DMS 273 (cell line): Measurements from ENCODE around the gene FKBP4.

ENCODE experiments used
- DNase-seq: peaks from one replicate; lab custom pipeline; 2025; ENCODE audit not compliant: unreplicated experiment; lab: John Stamatoyannopoulos, UW

FKBP4 gene

DNA sequence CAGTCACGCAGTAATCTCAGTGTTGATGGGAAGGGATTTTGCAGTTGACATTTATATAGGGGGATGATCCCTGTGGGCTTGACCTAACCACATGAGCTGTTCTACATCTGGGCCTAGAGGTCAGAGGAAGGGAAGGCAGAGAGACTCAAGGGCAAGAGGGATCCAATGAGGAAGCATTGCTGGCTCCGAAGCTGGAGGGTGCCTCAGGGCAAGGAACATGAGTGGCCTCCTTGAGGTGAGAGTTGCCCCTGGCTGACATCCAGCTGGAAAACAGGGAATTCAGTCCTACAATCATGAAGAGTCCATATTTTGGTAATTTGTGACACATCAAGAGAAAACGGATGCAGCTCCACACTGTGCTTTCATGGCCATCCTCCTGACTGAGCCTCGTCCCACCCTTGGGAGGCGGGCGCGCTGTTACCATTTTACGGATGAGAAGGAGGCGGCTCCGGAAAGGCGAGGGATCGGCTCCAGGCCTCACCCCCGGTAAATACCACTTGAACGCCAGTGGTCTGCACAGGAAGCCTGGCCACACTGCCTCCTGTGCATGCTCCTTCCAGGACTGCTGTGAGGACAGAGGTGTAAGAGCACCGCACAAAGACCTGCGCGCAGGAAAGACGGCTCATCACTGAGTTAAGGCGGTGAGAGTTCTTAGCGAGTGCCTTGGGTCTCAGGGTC lies 18.5 kb upstream of the FKBP4 start:
- DNase-seq, result no peak

DNA sequence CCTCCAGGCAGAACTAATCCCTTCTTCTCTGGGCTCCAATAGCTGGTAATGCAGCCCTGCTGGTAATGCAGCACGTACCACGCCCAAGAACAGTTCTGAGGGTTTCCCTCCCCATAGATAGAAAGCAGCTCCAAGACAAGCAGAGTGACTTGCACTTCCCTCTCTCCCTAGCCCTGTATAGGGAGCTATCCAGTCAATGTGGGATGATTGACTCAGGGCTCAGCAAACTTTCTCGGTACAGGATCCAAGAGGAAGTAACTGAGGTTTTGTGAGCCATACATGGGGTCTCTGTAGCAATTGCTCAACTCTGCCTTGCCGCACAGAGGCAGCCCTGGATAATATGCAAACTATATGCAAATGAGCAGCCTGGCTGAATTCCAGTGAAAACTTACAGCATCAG lies 15.5 kb upstream of the FKBP4 start:
- DNase-seq, result no peak

DNA sequence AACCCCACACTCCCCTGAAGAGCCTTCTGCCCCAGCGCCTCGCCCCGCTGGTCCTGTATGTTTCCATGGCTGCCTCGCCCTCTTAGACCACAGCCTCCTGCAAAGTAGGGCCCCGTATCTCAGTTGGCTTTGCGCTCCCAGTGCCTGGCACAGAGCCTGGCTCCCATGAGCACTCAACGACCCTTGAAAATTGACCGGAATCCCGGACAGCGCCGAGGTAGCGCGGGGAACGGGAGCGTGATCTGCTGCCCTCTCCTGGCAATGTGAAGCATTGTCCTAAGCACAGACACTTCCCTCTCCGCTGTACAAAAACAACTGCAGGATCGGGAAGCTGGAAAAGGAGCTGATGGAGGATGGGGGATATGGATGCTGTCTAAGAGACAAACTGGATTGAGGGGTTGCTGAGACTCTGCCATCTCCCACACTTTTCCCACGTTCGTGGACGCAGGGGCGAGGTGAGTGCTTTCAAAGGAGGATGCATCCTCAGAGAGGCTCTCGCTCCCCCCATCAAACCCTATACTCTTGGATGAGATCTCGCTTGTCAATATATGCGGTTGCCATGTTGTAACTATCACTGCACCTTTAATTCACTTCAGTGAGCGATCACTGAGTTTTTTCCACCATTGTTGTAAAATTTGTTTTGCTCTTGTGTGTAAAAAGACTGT lies 10.7 kb upstream of the FKBP4 start:
- peak; percentile 74 for DNase-seq

DNA sequence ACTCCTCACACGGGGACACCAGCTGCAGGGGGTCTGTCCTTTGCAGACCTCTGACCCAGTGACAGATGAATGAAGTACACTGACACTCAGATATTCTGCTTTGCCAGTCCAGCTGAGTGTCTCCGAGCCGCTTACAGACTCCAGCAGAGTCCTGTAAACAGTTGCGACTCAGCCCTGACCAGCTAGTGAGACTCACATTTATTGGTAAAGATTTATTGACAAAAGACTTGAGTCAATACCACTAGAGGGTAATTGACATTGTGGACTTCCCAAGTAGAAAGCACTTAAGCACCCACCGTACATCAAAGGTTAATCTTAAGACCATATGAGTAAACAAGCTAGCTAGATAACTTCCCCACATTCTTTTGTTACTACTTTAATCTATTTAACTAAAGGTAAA lies 9.8 kb upstream of the FKBP4 start:
- DNase-seq, result no peak

DNA sequence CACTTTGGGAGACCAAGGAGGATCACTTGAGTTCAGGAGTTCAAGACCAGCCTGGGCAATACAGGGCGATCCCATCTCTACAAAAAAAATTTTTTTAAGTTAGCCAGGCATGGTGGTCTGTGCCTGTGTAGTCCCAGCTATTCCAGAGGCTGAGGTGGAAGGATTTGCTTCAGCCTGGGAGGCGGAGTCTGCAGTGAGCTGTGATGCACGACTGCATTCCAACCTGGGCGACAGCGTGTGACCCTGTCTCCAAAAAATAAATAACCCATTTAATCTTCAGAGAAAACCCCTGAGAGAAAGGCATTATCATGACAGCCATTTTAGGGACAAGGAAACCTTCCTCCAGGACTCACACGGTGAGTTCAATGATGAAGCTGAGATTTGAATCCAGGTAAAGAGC lies 3.7 kb upstream of the FKBP4 start:
- DNase-seq, result no peak

DNA sequence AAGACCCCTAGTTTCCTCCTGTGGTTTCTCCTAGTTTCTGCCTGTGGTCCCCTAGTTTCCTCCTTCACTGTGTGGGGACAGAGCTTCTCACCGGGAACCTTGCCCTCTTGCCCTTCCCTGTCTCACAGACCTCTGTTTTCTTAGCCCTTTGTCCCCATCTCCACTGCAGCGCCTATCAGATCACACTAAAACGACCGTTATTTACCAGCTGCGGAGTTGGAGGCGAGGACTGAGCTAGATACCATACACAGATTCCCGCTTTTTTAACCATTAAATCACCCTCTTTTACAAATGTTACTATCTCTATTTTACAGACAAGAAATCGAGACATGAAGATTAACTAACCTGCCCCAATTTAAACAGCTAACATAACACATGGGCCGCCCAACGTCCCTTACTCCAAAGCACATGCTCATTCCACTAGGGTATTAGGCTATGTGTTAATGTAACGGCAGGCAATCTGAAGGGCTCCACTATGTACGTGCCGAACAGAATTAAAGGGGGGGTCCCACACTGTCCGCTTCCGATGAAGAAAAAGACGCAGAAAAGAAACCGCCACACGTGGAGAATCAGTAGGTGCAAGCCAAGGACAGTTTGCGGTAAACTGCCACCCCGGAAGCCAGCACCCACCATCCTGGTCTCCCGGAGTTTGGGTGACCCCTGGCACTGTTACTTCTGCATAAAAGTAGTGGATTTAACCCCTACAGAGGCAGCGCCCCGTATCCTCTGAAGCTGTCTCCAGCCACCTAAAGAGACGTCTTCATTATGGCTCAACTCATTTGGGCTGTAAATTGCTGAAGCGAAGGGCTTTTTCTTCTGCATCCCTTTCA lies 1.9 kb upstream of the FKBP4 start:
- no peak for DNase-seq

DNA sequence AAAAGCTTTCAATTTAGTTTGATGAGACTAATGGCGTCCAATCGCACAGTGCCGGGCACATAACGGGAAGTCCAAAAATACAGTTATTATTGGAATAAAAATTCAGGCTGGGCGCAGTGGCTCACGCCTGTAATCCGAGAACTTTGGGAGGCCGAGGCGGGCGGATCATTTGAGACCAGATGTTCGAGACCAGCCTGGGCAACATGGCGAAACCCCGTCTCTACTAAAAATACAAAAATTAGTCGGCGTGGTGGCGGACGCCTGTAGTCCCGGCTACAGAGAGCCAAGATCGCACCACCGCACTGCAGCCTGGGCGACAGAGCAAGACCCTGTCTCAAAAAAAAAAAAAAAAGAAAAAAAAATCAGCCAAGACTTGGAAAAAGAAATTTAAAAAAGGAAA lies 1.2 kb upstream of the FKBP4 start:
- DNase-seq, result no peak

DNA sequence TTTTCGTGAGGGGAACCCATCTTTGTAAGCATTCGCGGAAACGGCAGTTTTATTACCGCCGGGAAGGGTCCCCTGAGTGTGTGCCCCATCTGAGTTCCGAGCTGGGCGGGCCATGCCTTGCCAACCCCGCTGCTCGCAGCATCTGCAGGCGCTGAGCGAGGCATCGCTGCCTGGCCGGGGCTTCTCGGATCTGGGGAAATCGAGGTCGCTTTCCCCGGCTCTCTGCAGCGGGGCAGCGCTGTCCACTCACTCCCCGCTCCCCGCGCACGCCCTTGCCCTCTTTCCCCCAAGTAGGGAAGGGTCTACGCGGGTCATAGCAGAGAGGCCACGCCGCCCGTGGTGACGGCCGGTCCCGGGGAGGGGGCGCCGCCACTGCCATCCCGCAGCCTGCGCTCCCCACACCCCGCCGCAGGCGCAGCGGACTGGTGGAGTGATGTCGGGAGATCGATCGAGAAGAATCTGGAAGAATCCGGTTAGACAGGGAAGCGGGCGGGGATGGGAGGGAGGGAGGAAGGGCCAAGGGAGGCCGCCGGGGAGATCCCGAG lies 507 bp upstream of the FKBP4 start:
- DNase-seq, result peak; percentile 42

DNA sequence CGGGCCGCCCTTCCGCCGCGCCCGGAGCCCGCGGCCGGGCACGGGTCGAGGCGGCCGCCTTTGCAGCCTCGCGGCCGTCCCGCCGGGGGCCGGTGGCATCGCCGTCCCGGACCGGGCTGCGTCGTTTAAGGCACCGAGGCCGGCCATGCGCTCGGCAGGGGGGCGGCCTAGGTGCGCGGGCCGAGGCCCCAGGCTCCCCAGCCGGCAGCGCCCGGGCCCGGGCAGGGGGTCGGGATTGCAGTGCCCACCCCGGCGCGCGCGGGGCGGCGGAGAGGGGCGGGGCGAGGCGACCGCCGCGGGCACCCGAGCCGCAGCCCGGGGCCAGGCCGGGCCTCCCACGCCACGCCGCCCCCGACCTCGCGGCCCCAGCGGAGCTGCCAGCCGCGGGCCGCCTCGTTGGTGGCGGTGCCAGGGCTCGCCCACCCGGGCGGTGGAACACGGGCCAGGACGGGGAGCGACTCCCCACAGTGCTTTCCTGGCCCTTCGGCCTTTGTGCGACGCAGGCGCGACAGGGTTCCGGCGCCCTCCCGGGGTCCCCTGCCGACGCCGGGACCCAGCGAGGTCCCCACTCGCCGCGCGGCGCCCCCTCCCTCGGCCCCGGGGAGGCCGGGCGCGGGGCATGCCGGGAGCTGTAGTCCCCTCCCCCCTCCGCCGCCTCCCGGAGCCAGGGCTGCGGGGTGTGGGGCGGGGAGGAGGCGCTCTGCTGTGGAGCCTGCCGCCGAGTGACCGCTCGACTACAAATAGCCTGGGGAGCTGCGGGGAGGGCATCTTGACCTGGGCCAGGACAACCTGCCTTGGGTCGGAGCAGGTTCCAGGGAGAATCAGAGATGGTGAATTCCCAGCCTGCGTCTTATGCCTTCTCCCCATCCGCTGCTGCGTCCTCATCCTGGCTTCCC lies 769 bp downstream of the FKBP4 start:
- peak; percentile 74 for DNase-seq

DNA sequence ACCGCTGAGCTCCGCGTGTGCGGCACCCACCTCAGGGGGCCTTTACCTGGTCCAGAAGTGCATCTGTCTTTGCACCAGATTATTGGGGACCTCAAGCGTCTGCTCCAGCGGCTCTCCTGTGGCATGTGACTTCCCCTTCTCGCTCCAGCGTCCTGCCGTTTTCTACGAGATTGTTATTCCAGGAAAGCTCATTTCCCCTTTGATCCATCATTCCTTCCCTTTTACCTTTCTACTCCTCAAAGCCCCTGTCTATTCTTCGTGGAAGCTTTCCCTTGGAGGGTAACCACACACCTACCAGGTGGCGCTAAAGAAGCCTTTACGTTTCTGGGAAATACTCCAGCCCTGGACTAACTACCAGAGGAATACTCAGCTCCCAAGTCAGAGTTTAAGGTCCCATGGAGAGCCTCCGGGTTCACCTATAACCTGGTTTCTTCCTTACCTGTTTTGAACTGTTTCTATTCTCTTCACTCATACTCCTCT lies 1.5 kb downstream of the FKBP4 start:
- peak; percentile 36 for DNase-seq

DNA sequence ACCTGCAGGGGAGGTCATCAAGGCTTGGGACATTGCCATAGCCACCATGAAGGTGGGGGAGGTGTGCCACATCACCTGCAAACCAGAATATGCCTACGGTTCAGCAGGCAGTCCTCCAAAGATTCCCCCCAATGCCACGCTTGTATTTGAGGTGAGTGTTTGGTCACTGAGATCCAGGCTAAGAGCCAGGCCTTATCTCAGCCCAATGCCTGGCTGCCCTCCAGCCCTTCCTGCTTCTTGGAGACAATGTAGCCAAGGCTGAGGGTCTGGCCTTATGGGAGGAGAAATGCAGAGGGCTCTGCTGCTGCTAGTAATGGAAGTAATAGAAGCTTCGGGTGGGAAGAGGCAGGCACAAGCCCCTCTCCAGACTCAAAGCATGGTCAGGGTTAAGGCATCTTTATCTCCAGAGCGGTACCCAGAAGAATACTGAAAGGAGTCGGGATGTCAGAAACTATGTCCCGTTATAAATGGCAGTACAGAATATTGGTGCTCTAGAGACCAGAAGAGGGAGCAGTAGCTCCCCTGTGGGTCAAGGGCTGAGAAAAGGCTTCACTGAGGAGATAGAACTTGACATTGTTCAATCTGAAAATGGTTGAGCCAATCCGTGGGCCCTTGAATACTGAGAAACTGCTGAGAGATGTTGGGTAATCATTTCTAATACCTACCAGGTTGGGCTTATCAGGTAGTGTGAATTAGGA lies 3.1 kb downstream of the FKBP4 start:
- no peak for DNase-seq

DNA sequence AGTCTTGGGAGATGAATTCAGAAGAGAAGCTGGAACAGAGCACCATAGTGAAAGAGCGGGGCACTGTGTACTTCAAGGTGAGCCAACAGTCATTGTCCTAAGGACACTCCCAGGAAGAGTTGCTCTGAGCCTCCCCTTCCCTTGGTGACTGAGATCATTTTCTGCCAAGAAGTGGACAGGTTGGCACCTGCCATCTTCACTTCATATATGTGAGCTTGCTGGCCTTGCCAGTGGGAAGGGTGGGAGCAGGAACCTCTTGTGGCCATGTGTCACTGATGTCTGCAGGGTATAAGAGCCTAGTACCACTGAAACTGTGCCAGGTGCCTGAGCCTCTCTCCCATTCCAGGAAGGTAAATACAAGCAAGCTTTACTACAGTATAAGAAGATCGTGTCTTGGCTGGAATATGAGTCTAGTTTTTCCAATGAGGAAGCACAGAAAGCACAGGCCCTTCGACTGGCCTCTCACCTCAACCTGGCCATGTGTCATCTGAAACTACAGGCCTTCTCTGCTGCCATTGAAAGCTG lies 5.3 kb downstream of the FKBP4 start:
- DNase-seq, result no peak

DNA sequence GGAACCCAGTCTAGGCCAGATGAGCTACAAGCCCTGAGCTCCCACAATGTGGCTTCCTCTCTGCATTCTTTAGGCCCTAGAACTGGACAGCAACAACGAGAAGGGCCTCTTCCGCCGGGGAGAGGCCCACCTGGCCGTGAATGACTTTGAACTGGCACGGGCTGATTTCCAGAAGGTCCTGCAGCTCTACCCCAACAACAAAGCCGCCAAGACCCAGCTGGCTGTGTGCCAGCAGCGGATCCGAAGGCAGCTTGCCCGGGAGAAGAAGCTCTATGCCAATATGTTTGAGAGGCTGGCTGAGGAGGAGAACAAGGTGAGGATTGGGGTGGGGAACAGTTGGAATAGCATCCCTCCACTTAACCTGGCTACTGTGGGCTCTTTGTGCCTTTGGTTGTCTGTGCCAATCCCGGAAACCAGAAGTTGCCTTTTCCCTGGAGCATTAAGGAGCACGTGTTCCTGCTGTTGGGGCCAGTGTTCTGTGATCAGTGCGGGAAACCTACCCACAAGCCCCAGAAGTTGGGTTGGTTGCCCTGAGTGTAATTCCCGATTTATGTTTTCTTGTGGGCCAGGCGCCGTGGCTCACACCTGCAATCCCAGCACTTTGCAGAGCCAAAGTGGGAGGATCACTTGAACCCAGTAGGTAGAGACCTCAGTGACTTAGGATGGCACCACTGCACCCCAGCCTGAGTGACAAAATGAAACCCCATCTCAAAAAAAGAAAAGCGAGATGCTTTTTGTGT lies 6.4 kb downstream of the FKBP4 start:
- DNase-seq, result peak; percentile 37

DNA sequence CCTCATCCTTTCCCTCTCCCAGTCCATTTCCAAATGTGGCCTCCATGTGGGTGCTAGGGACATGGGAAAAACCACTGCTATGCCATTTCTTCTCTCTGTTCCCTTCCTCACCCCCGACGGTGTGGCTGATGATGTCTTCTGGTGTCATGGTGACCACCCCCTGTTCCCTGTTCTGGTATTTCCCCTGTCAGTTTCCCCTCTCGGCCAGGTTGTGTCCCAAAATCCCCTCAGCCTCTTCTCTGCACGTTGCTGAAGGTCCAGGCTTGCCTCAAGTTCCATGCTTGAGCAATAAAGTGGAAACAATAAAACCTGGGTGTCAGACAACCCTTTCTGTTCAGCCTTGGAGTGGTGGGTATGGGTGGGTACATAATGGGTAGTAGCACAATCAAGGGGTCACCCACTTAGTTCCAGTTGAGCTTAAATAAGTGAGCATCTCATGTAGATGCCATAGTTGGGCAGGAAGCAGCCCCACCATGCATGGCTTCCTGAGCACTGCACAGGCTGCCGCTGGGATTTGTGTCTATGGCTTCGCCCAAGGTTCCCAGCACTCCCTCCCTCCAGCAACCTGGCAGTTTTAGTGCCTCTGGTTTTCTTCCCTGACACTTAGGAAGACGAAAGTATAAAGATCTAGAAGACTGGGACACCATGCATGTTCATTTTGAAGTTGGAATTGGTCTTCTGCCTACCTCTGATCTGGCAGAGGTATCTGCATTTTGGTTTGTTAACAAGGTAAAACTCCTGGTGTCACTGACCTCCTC lies 9.0 kb downstream of the FKBP4 start:
- DNase-seq, result no peak

DNA sequence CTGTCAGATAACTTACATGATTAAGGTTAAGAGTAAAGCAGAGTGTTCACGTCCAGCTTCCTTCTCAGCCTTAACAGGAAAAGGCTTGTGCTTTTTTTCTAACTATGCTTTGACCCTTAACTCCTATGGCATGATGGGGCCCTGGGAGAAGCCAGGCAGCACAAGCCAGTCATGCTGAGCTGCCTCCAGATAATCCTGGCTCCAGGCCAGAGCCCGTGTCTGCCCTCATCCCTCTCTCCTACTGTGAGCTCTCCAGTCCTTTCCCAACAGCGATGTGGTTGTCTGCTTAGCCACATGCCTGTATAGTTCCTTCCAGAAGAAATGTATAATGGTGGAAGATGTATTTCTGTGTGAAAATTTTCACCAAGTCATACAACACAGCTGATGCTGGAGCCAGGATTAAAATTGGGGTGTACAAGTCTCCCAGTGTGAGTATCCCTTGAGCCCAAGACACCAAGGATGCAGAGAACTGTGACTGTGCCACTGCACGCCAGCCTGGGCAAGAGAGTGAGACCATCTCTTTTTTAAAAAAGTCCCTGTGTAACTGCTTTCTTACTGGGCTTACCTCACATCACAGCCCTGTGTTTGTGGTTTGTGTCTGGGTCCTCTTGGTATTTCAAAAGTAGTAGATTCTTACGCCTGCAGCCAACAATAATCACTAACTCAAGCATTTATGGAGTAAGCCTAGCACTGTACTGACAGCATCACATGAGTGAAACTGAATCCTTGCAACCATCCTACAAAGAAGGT lies 9.8 kb downstream of the FKBP4 start:
- DNase-seq, result peak; percentile 38

DNA sequence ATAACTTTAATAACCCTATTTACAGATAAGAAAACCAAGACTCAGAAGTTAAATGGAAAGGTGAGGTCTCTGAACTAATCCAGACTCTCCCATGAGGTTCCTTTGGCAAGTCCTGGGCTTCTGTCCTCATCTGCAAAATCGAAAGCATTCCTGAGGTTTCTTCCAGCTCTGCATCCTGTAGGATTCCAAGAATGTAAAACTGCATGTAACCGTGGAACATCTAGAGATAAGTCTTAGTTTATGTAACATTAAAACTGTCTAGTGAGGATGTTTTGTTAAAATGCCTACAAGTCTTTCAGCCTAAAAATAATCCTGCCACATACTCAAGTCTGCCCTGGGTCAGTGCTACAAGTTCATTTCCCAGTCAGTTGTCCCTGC lies 10.4 kb downstream of the FKBP4 start:
- no peak for DNase-seq

DNA sequence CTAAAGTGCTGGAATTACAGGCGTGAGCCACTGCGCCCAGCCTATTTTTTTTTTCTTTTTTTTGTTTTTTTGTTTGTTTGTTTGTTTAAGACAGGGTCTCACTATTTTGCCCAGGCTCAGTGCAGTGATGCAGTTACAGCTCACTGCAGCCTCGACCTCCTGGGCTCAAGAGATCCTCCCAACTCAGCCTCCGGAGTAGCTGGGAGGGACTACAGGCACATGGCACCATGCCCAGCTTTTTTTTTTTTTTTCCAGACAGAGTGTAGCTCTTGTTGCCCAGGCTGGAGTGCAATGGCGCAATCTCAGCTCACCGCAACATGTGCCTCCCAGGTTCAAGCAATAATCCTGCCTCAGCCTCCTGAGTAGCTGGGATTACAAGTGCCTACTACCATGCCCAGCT lies 11.9 kb downstream of the FKBP4 start:
- DNase-seq, result peak; percentile 22

DNA sequence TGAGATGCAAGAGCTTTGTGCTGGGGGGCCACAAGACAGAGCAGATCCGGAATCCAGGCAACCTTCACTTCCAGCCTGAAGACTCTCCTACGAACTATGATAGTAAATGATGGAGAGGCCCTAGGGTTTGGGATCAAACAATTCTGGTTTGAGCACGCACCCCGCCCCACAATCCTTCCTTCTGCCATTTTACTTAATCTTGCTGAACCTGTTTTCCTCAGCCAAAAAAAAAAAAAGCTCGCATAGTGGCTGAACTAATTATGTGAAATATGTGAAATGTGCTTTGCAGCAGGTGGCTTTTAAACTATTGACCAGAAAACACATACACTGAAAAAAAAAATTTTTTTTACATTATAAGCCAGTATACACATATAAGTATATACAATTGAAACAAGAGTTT lies 17.0 kb downstream of the FKBP4 start:
- DNase-seq, result peak; percentile 14
